Mesenchymal stem cell (in vitro differentiated cells and primary cell): Measurements from ENCODE around the gene KIF1A.
A peak's percentile ranks its signal among the peaks of the same experiment; 100 is the strongest.

Experiments
- DNase-seq: peaks from one replicate; pipeline ENCODE4 v3.0.0-alpha.2; 2013
- H2AFZ ChIP-seq: one replicate; pipeline ENCODE4 v1.6.1; 2013; ENCODE audit warnings: low read depth, mild to moderate bottlenecking, control low read depth, inconsistent platforms, low read length, moderate library complexity
- H2AK5ac ChIP-seq: 2 replicates; pipeline ENCODE4 v1.6.1; 2013; ENCODE audit warnings: low read length, moderate library complexity, mild to moderate bottlenecking, inconsistent platforms; ENCODE audit not compliant: severe bottlenecking
- H2BK120ac ChIP-seq: one replicate; pipeline ENCODE4 v1.6.1; 2013; ENCODE audit warnings: low read depth, mild to moderate bottlenecking, inconsistent platforms, low read length, moderate library complexity
- H2BK12ac ChIP-seq, 2 experiments: one replicate each; pipeline ENCODE4 v1.6.1; 2013; ENCODE audit warnings: inconsistent platforms in 2 of 2, low read length in 2 of 2, mild to moderate bottlenecking in 2 of 2, moderate library complexity in 2 of 2, control low read depth in 1 of 2
- H2BK15ac ChIP-seq: one replicate; pipeline ENCODE4 v1.6.1; 2013; ENCODE audit warnings: mild to moderate bottlenecking, low read depth, inconsistent platforms; ENCODE audit not compliant: poor library complexity, severe bottlenecking
- H2BK5ac ChIP-seq: 2 replicates; pipeline ENCODE4 v1.6.1; 2013; ENCODE audit warnings: low read depth, mild to moderate bottlenecking, low read length, control low read depth, inconsistent platforms; ENCODE audit not compliant: poor library complexity, severe bottlenecking
- H3K14ac ChIP-seq, 2 experiments: one replicate each; pipeline ENCODE4 v1.6.1; 2013; ENCODE audit warnings: inconsistent platforms in 2 of 2, low read length in 2 of 2, control low read depth in 1 of 2, mild to moderate bottlenecking in 1 of 2, moderate library complexity in 1 of 2
- H3K18ac ChIP-seq, 2 experiments: one replicate each; pipeline ENCODE4 v1.6.1; 2013; ENCODE audit warnings: inconsistent platforms in 2 of 2, low read length in 2 of 2, control low read depth in 1 of 2, low read depth in 1 of 2, mild to moderate bottlenecking in 1 of 2
- H3K23ac ChIP-seq, 2 experiments: one replicate each; pipeline ENCODE4 v1.6.1; 2013; ENCODE audit warnings: inconsistent platforms in 2 of 2, low read length in 2 of 2, mild to moderate bottlenecking in 2 of 2, moderate library complexity in 2 of 2, control low read depth in 1 of 2
- H3K27ac ChIP-seq: 2 replicates; pipeline ENCODE4 v1.5.1; 2013; ENCODE audit warnings: mild to moderate bottlenecking, moderate library complexity, low read length, control low read depth, inconsistent platforms; ENCODE audit not compliant: poor library complexity, severe bottlenecking
- H3K27me3 ChIP-seq, 2 experiments: 2 replicates each; pipeline versions ENCODE4 v1.6.1 to v1.7.0; 2013; ENCODE audit warnings: low read length in 2 of 2, mild to moderate bottlenecking in 2 of 2, moderate library complexity in 2 of 2, control low read depth in 1 of 2, inconsistent platforms in 1 of 2; ENCODE audit not compliant: control insufficient read depth in 1 of 2, insufficient read depth in 1 of 2
- H3K36me3 ChIP-seq, 2 experiments: 2 replicates each; pipeline versions ENCODE4 v1.6.1 to v1.7.0; 2013; ENCODE audit warnings: low read length in 2 of 2, control low read depth in 1 of 2, inconsistent platforms in 1 of 2, low read depth in 1 of 2, mild to moderate bottlenecking in 1 of 2; ENCODE audit not compliant: insufficient read depth in 2 of 2, control insufficient read depth in 1 of 2
- H3K4ac ChIP-seq, 2 experiments: one replicate each; pipeline ENCODE4 v1.6.1; 2013; ENCODE audit warnings: inconsistent platforms in 2 of 2, low read length in 2 of 2, mild to moderate bottlenecking in 2 of 2, moderate library complexity in 2 of 2, control low read depth in 1 of 2, low read depth in 1 of 2
- H3K4me1 ChIP-seq: 2 replicates; pipeline ENCODE4 v1.6.1; 2013; ENCODE audit warnings: low read depth, low read length, control low read depth; ENCODE audit not compliant: control insufficient read depth, insufficient read depth
- H3K4me2 ChIP-seq: 2 replicates; pipeline ENCODE4 v1.6.1; 2013; ENCODE audit warnings: low read length, mild to moderate bottlenecking, inconsistent platforms; ENCODE audit not compliant: poor library complexity, severe bottlenecking
- H3K4me3 ChIP-seq, 2 experiments: 2 replicates each; pipeline versions ENCODE4 v1.5.1 to v1.7.0; 2013; ENCODE audit warnings: low read length in 2 of 2, mild to moderate bottlenecking in 2 of 2, control low read depth in 1 of 2, low read depth in 1 of 2; ENCODE audit not compliant: insufficient read depth in 1 of 2
- H3K79me1 ChIP-seq: replicated peaks from 2 replicates; pipeline ENCODE4 v1.6.1; 2013; ENCODE audit warnings: mild to moderate bottlenecking, control low read depth, low read length, inconsistent platforms; ENCODE audit not compliant: poor library complexity, severe bottlenecking
- H3K9ac ChIP-seq: 2 replicates; pipeline ENCODE4 v1.7.0; 2013; ENCODE audit warnings: mild to moderate bottlenecking, low read length, moderate library complexity
- H3K9me3 ChIP-seq: 2 replicates; pipeline ENCODE4 v1.7.0; 2013; ENCODE audit warnings: mild to moderate bottlenecking, low read length; ENCODE audit not compliant: control insufficient read depth
- H4K8ac ChIP-seq: one replicate; pipeline ENCODE4 v1.6.1; 2013; ENCODE audit warnings: inconsistent platforms, mild to moderate bottlenecking, low read length, moderate library complexity
- H4K91ac ChIP-seq: one replicate; pipeline ENCODE4 v1.6.1; 2013; ENCODE audit warnings: mild to moderate bottlenecking, low read length, inconsistent platforms
- WGBS: methylation state at CpG from one replicate; pipeline ENCODE4 v1.1.7; 2013; ENCODE audit warnings: mixed read lengths; 5-methylcytosine and 5-hydroxymethylcytosine counted together

KIF1A gene

DNA sequence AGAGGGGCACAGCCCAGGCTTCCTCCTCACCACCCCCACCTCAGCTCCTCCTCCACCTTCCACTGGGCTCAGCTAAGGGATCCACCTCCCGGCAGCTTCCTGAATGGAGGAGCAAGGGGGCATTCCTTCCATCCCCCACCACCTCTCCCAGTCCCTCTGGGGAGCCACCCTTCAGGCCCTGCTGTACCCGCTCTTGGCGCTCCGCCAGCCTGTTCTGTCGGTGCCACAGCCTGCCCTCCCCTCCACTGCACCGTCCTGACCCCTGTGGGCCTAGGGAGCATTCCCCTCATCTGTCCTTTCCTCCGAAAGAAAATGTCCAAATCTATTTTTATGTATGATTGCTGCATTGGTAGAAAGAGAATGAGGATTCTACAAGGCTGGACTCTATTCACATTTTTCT is 59.9 kb downstream of the KIF1A start:
- peaks cover 3 to 48% of the 10 kb centered on the region in 2 experiments for H3K27me3 ChIP-seq
- H3K27ac ChIP-seq, result no peak overlapping the region
- no peak overlapping the region for H2BK5ac ChIP-seq
- H2BK15ac ChIP-seq, result no peak overlapping the region
- no peak overlapping the region for H4K8ac ChIP-seq
- no peak overlapping the region for H2AK5ac ChIP-seq
- H3K9ac ChIP-seq, result no peak overlapping the region
- no peak overlapping the region for H2BK120ac ChIP-seq
- H3K4me3 ChIP-seq, result no peak overlapping the region
- H3K14ac ChIP-seq, result no peak overlapping the region
- no peaks in the 10 kb centered on the region for H3K36me3 ChIP-seq
- 89% methylated on average over 5 of the region's 7 CpGs for WGBS
- no peaks in the 10 kb centered on the region for H3K9me3 ChIP-seq
- peaks cover 10% of the 10 kb centered on the region for H3K4me1 ChIP-seq
- no peak overlapping the region for H3K4me2 ChIP-seq
- H3K4ac ChIP-seq, result no peak overlapping the region
- H2AFZ ChIP-seq, result no peak overlapping the region
- H3K79me1 ChIP-seq, result no peaks in the 10 kb centered on the region
- no peak overlapping the region for H4K91ac ChIP-seq
- no peak overlapping the region for H3K23ac ChIP-seq
- DNase-seq, result no peak
- H3K18ac ChIP-seq, result no peak overlapping the region
- H2BK12ac ChIP-seq, result no peak overlapping the region

DNA sequence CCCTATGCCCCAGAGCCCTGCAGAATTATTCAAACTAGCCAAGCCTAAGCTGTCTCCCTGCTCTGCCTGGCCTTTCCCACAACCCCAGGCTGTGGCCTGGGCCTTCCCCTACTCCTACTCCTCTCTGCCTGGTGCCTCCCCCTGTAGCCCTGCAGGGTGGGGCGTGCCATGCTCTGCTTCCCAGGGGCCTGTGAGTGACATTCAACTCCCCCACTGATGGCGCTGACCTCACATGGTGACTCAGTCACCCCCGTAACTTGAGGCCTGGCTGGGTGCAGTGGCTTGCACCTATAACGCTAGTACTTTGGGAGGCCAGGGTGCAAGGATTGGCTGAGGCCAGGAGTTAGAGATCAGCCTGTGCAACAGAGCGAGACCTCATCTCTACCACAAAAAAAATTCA is 60.6 kb downstream of the KIF1A start:
- Histone ChIP-seq H3K4me1 (peaks cover 10% of the 10 kb centered on the region), H3K9me3 (no peaks in the 10 kb centered on the region)
- 84% methylated on average over 4 of the region's 5 CpGs for WGBS

DNA sequence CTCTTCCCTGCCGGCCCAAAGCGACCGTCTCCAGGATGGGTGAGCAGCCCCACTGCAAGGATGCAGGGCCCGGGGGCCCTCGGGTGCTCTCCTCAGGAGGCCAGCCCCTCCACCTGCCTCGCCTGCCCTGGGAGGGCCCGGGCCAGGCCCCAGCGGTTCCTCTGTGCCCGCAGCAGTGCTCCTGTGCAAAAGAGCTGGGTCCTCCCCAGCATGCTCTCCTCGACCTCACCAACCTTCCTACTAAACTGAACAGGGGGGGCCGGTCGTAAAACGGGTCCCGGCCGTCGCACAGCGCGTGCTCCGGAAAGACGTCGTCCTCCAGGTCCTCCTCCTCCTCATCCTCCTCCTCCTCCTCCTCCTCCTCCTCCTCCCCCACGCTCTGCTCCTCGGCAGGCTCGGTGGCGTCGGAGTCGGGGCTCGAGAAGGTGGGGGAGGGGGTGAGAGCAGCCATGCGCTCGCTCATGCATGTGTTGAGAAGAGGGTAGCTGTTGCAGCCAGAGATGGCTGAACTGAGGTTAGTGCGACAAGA is 62.9 kb downstream of the KIF1A start:
- Histone ChIP-seq H3K14ac (no peak overlapping the region), H3K23ac (no peak overlapping the region), H4K91ac (no peak overlapping the region), H3K4ac (no peak overlapping the region), H3K9me3 (no peaks in the 10 kb centered on the region), H3K27me3 (peaks cover 3 to 45% of the 10 kb centered on the region in 2 experiments), H3K36me3 (no peaks in the 10 kb centered on the region), H2BK12ac (no peak overlapping the region), H2BK5ac (no peak overlapping the region), H2AFZ (no peak overlapping the region), H3K4me2 (no peak overlapping the region), H3K79me1 (no peaks in the 10 kb centered on the region), H2AK5ac (no peak overlapping the region), H4K8ac (no peak overlapping the region), H2BK120ac (no peak overlapping the region), H3K4me3 (no peak overlapping the region), H3K9ac (no peak overlapping the region), H3K4me1 (peaks cover 7% of the 10 kb centered on the region), H3K27ac (no peak overlapping the region), H3K18ac (no peak overlapping the region), H2BK15ac (no peak overlapping the region)
- no peak for DNase-seq
- 88% methylated on average over 22 of the region's 31 CpGs for WGBS

More for the DNA sequence above, 60.6 kb downstream of the KIF1A start:
- H2BK12ac ChIP-seq, result no peak overlapping the region
- H3K79me1 ChIP-seq, result no peaks in the 10 kb centered on the region
- H3K36me3 ChIP-seq, result no peaks in the 10 kb centered on the region
- H2BK15ac ChIP-seq, result no peak overlapping the region
- peak overlapping the region in 1 of 2 experiments; percentile 72 for H3K14ac ChIP-seq
- no peak overlapping the region for H4K8ac ChIP-seq
- no peak overlapping the region for H3K27ac ChIP-seq
- H2BK5ac ChIP-seq, result no peak overlapping the region
- H3K18ac ChIP-seq, result no peak overlapping the region
- H3K4ac ChIP-seq, result no peak overlapping the region
- no peak overlapping the region for H2BK120ac ChIP-seq
- no peak overlapping the region for H2AK5ac ChIP-seq
- no peak overlapping the region for H3K4me2 ChIP-seq
- H3K27me3 ChIP-seq, result peaks cover 3 to 45% of the 10 kb centered on the region in 2 experiments
- H3K9ac ChIP-seq, result no peak overlapping the region
- H3K4me3 ChIP-seq, result no peak overlapping the region
- no peak overlapping the region for H4K91ac ChIP-seq
- no peak for DNase-seq
- no peak overlapping the region for H2AFZ ChIP-seq
- no peak overlapping the region for H3K23ac ChIP-seq

DNA sequence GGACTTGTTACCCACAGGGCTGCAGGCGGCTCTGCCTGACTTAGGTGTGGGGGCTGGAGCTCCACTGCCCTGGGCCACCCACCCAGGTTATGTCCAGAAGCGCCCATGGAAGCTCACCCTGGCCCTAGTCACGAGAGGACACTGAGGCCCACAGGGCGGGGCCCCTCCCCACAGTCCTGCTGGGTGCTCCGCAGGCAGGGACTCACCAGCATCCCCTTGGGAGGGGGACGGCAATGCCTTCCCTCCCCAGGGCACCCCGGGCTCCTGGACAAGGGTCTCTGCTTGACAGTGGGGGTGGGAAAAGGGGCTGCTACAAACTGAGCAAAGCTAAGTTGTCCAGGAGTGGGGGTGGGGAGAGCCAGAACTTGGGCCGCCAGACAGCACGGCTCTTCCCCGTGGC is 67.8 kb downstream of the KIF1A start:
- Histone ChIP-seq H3K9ac (no peak overlapping the region), H3K23ac (no peak overlapping the region), H3K4me3 (no peak overlapping the region), H4K8ac (no peak overlapping the region), H3K36me3 (no peaks in the 10 kb centered on the region), H3K27ac (no peak overlapping the region), H2BK15ac (no peak overlapping the region), H3K27me3 (peaks cover 3 to 67% of the 10 kb centered on the region in 2 experiments), H3K4me2 (no peak overlapping the region), H3K4me1 (no peaks in the 10 kb centered on the region), H2BK5ac (no peak overlapping the region), H3K4ac (no peak overlapping the region), H2BK120ac (no peak overlapping the region), H3K14ac (no peak overlapping the region), H3K79me1 (no peaks in the 10 kb centered on the region), H2AK5ac (no peak overlapping the region), H2BK12ac (no peak overlapping the region), H2AFZ (no peak overlapping the region), H3K9me3 (no peaks in the 10 kb centered on the region), H3K18ac (no peak overlapping the region), H4K91ac (no peak overlapping the region)
- 93% methylated on average over 9 of the region's 10 CpGs for WGBS
- DNase-seq, result no peak
